T47D (cell line): ENCODE results near the gene MPST.

Experiments used
- DNase-seq, 2 experiments: peaks; one replicate each; pipeline versions ENCODE4 v3.0.0 to v3.0.0-alpha.2; 2011 to 2012; ENCODE audit warnings: low read depth in 1 of 2, low spot score in 1 of 2
- JUND ChIP-seq: IDR thresholded peaks from 2 replicates; pipeline ENCODE4 v1.6.1; 2012; ENCODE audit warnings: low read depth
- in situ Hi-C: cut with HindIII; loops from 2 replicates; pipeline ENCODE4 v1.10.0; 2016; ENCODE audit warnings: low sequenced_read_pairs, low pct_unique_long_range_greater_than_20kb

The MPST gene

DNA sequence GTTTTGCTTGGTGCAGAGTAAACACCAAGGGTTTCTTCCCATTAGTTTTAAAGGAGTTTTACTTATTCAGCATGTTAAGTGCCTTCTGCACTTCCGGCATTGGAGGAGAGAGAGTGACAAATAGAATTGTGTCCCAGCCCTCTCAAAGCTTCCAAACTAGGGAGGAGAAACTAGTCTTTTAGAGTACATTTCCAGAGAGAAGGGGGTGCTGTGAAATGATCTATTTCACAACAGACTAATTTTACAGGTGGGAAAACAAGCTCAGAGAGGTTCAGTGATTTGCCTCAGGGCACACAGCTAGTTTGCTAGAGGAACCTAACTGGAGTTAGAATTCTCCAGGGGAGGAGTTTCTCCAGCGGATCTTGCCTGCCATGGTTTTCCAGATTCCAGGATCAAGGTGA is 12.6 kb downstream of the MPST start:
- peak in 1 of 2 experiments; percentile 42 for DNase-seq
- in situ Hi-C loops = no loop called here
- TF ChIP-seq JUND = no peak

DNA sequence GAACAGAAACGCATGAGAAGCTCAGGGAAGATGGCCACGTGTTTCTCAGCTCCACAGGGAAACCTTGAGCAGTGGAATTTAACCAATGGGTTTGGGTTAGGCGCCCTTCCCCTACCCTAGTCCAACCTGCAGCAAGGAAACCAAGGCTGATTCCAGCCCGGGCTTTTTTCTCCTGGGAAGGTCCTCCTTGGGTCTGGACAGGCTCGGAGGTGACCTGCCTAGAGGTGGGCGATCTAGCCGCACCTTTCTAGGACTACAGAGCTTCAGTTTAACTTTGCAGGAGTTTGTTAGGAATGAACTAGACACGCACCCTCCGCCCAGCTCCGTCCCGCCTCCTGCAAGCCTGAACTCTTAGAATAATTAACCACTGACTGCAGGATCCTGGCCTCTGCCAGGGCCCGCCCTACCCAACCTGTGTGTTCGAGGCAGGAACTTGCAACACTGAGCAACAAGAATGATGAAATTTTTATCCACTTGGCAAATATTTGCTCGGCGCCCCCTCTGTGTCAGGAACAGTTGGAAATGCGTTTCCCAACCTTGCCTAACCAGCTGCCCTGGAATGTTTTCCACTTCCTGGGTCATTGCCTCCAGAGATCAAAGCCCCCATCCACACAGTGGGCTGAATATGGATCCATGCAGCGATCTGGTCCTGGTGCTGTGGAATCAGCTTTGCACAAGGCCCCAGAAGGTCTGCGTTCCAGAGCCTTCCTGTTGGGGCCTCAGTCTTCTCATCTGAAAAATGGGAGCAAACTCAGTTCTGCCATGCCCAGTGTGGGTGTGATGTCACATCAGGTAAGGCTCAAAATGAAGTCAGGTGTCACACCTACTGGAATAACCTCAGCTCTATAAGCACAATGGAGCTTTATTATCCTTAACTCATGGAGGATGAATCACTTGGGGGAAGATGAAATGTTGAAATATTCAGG is 13.3 kb downstream of the MPST start:
- DNase-seq = peak; percentile 43 to 71
- TF ChIP-seq JUND = no peak
- in situ Hi-C loops = no loop called here

DNA sequence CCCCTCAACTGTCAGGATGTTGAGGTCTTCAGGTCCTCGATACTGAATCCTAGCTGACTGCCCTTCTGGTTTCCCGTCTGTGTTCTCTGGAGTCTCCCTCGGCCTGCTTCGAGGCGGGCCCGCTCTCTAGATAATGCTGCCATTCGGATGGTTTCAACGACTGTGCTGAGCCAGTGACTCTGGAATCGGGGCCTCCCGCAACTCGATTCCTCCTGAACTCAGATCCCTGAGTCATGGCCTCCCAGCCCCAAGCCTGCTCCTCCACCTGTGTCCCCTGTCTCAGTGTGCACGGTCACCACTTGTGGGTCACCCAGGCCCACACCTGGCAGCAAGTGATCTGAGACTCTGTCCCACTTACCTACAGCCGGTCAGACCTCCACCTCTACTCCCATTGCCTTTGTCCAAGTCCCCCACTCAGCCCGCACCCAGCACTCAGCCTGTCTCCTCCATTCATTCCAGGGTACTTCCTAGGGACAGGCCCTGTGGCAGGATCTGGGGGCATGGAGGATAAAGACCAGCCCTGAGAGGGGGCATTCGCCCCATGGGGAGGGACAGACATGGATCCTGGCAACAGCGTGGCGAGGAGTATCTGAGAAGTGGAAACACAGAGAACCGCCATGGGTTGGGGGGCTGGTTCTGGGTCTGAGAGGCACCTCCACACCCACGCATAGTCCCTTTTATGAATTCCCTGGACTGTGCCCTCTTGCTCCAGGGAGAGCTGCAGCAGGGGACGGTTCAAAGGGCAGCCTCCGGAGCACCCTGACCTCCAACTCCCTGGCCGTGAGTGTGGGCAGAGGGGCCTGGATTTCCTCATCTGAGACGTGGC is 14.3 kb downstream of the MPST start:
- TF ChIP-seq JUND = no peak
- no peak for DNase-seq
- in situ Hi-C loops = no loop called here

DNA sequence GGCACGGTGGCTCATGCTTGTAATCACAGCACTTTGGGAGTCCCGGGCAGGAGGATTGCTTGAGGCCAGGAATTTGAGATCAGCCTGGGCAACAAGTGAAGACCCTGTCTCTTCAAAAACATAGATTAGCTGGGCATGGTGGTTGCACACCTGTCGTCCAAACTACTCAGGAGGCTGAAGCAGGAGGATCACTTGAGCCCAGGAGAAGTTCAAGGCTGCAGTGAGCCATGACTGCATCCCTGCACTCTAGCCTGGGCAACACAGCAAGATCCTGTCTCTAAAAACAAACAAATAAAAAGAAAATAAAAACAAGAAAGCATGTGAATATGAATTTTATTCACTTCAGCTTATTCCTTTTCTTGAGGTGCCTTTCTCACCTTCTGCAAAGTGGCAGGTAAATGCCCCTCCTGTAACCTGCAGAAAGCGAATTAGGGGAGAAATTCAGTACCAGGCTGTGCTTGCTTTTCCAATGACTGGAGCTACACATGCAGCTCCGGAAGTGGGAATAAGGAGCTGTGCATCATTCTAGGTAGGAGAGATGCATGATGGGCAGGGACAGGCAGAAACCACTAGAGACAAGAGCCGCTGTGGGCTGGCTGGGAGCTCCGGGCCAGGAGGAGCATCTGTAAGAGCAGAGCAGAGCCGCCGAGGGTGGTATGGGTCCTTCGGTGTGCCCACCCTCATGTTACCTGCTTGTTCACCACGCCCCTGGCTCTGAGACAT is 17.3 kb downstream of the MPST start:
- TF ChIP-seq JUND = no peak
- no peak for DNase-seq
- in situ Hi-C loops = no loop called here

- in situ Hi-C loops = no loop called here
- no peak for DNase-seq
- TF ChIP-seq JUND = no peak
Measured at GRCh38 chr22:37037669-37038068, 18.1 kb downstream of the MPST start.

DNA sequence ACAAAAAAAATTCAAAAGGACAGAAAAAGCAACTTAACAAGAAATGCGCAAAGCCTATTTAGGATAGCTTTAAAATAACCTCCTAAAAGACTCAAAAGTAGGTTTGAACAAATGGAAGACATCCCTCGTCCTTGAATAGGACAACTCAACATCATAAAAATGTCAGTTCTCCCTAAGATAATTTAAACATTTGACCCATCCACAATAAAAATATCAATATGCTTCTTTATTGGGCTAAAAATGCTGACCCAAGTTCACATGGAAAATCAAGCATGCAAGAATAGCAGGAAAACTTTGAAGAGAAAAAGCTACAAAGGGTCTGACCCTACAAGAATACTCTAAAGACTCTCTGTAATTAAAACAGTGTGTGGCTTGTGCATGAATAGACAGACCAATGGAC is 19.9 kb downstream of the MPST start:
- TF ChIP-seq JUND = no peak

GRCh38 chr22:37043209-37043827 is 23.8 kb downstream of the MPST start:
- in situ Hi-C loops = no loop called here
- no peak for DNase-seq
- TF ChIP-seq JUND = no peak

More for the DNA sequence above, 19.9 kb downstream of the MPST start:
- in situ Hi-C loops = no loop called here
- no peak for DNase-seq

- peak; percentile 77 to 80 for DNase-seq
- no peak for TF ChIP-seq JUND
Measured at GRCh38 chr22:37043828-37044538, 24.4 kb downstream of the MPST start.

DNA sequence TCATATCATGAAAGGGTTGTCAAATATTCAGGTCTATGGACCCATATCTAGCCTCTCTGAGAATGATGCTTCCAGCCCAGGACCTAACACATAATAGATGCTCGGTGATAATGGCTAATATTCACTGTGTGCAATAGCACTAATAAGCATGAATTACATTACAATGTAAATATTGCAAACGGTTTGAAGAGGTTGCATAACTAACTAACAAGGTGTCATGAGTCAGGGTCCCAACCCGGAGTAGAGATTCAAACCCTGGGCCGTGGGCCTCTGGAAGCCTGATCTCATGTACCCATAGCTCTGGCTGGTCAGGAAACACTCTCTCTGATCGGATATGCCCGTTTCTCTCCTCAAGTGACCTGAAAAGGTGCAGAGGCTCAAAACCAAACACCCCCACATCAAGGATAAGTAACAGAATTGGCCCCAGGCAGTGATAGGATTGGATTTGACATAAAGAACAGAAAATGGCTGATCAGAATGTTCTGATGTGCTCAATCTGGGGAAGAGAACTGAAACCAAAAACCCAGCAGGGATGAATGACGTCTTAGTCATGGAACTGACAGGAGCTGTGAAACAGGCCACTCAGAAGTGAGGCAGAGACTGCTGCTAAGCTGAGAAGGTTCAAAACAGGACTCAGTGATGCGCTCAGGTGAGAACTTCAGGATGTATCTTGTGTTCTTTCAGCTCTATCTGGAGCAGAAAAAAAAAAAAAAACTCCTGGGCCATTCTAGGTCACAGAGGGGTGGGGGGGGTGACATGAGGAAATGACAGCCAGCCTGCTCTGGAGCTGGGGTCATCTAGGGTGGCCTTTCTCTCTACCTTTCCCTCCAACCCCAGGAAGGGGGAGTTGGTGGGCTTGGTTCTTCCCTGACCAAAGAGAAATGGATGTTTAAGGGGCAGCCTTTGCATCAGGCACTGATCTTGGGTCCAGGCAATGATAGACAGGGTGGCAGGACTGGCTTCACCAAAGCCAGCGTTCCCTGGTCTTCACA is 25.4 kb downstream of the MPST start:
- no peak for TF ChIP-seq JUND
- DNase-seq = no peak
- in situ Hi-C loops = no loop called here

More at GRCh38 chr22:37043828-37044538, 24.4 kb downstream of the MPST start:
- in situ Hi-C loops = no loop called here

GRCh38 chr22:37045958-37046357 is 26.4 kb downstream of the MPST start:
- DNase-seq = no peak
- no peak for TF ChIP-seq JUND
- in situ Hi-C loops = no loop called here

DNA sequence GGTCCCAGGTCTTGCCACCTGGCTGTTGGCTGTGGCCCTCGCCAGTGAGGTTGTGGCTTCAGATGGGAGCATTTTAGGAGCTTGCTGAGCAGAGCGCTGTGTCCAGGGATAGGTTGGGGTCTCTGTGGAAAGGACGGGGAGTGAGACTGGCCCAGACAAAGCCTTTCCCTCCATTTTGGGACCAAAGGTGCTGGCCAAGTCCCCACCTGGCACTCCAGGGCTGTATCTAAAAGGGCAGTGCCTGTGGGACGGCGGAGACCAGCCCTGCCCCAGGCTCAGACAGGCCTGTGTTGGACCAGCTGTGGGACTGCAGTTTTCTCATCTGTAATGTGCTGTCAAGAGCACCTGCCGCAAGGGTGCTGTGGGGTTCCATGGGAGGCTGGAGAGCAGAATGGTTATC is 27.0 kb downstream of the MPST start:
- in situ Hi-C loops = no loop called here
- no peak for TF ChIP-seq JUND
- DNase-seq = no peak
